Measurements from ENCODE around the gene THSD1. TPM values are rescaled to one million over a fixed set of nuclear protein-coding genes. Genes with fewer than 3 reads are reported as not detected.
"Not testable (repeated sequence)": the region's sequence is repeated elsewhere in the genome, so short reads cannot be mapped to it uniquely, and the experiment has no call there.

The THSD1 gene
- total RNA-seq, 4 donors from 2014 or later: 3.6 to 4.9 (median 4.5) TPM

DNA sequence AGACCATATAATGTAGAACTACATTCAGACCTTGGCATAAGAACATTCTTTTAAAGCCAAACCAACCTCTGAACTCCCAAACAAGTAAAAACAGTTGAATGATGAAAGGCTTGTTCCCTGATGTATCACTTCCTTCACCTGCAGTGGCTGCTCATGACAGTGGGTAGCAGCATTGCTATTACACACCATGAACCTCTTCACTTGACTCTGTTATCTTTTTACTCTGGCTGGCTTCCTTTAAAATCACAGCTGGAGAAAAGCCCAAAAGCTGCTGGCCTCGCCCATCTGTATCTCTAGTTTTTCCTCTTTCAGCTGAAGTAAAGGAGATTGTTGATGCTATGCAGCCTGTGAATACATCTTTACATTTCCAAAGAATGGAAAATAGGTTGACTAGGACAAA is 22.6 kb downstream of the THSD1 start:
- H3K4me3 ChIP-seq: no peak overlapping the region
- H3K27me3 ChIP-seq: no peaks in the 10 kb centered on the region
- no peaks in the 10 kb centered on the region for H3K9me3 ChIP-seq
- ATAC-seq (no peak), DNase-seq (no peak)
- intact Hi-C loops (cut with DNase I; ENCODE audit: low total_unique reads) (no loop called here), in situ Hi-C loops (cut with MboI; ENCODE audit: low sequenced_read_pairs in 4 of 4) (no loop called here)
- no peaks in the 10 kb centered on the region for H3K4me1 ChIP-seq
- no peak overlapping the region for H3K27ac ChIP-seq
- H3K36me3 ChIP-seq: no peaks in the 10 kb centered on the region
- no peak for TF ChIP-seq POLR2A (IDR thresholded peaks at IDR 0.05)
- TF ChIP-seq, protein P1, sequence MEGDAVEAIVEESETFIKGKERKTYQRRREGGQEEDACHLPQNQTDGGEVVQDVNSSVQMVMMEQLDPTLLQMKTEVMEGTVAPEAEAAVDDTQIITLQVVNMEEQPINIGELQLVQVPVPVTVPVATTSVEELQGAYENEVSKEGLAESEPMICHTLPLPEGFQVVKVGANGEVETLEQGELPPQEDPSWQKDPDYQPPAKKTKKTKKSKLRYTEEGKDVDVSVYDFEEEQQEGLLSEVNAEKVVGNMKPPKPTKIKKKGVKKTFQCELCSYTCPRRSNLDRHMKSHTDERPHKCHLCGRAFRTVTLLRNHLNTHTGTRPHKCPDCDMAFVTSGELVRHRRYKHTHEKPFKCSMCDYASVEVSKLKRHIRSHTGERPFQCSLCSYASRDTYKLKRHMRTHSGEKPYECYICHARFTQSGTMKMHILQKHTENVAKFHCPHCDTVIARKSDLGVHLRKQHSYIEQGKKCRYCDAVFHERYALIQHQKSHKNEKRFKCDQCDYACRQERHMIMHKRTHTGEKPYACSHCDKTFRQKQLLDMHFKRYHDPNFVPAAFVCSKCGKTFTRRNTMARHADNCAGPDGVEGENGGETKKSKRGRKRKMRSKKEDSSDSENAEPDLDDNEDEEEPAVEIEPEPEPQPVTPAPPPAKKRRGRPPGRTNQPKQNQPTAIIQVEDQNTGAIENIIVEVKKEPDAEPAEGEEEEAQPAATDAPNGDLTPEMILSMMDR (IDR thresholded peaks at IDR 0.05 in 4 of 5, conservative IDR thresholded peaks at IDR 0.05 in 1 of 5): no peak

DNA sequence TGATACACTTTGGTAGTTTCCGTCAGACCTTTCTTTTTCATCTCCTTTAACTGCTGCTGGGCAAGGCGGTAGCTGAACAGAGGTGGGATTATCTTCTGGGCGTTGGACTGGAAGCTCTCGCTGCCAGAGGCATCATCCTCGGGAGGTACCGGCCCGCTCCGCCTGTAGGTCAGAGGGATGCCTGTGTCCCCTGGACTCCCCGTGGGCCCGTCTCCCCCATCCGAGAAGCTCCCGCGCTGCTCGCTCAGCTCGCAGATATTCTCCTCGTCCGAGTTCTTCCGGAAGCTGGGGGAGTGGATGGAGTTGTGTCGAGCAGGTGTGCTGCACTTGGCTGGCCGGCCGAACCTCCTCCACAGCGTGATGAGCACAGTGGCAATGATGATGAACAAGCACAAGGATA is 27.7 kb downstream of the THSD1 start:
- Histone ChIP-seq H3K9me3 (no peaks in the 10 kb centered on the region), H3K4me1 (no peaks in the 10 kb centered on the region), H3K27ac (no peak overlapping the region), H3K36me3 (no peaks in the 10 kb centered on the region), H3K4me3 (no peak overlapping the region), H3K27me3 (no peaks in the 10 kb centered on the region)
- in situ Hi-C loops (cut with MboI; ENCODE audit: low sequenced_read_pairs in 4 of 4): no loop called here
- no peak for DNase-seq
- TF ChIP-seq POLR2A (IDR thresholded peaks at IDR 0.05): no peak
- TF ChIP-seq, protein P1 (IDR thresholded peaks at IDR 0.05 in 4 of 5, conservative IDR thresholded peaks at IDR 0.05 in 1 of 5): no peak
- intact Hi-C loops (cut with DNase I; ENCODE audit: low total_unique reads): no loop called here
- ATAC-seq: no peak

GRCh38 chr13:52377898-52378297 is 28.1 kb downstream of the THSD1 start:
- Histone ChIP-seq H3K4me1 (no peaks in the 10 kb centered on the region), H3K27ac (no peak overlapping the region), H3K4me3 (no peak overlapping the region), H3K27me3 (no peaks in the 10 kb centered on the region), H3K9me3 (no peaks in the 10 kb centered on the region), H3K36me3 (no peaks in the 10 kb centered on the region)
- ATAC-seq (no peak), DNase-seq (no peak)
- in situ Hi-C loops (cut with MboI; ENCODE audit: low sequenced_read_pairs in 4 of 4): no loop called here
- no peak for TF ChIP-seq POLR2A (IDR thresholded peaks at IDR 0.05)
- TF ChIP-seq, protein P1 (IDR thresholded peaks at IDR 0.05 in 4 of 5, conservative IDR thresholded peaks at IDR 0.05 in 1 of 5): no peak
- intact Hi-C loops (cut with DNase I; ENCODE audit: low total_unique reads): no loop called here

GRCh38 chr13:52374873-52375411 is 31.0 kb downstream of the THSD1 start:
- TF ChIP-seq, protein P1 (IDR thresholded peaks at IDR 0.05 in 4 of 5, conservative IDR thresholded peaks at IDR 0.05 in 1 of 5): no peak
- no peak for TF ChIP-seq POLR2A (IDR thresholded peaks at IDR 0.05)
- ATAC-seq: no peak
- Histone ChIP-seq H3K27ac (no peak overlapping the region), H3K27me3 (no peaks in the 10 kb centered on the region), H3K4me3 (no peak overlapping the region), H3K36me3 (no peaks in the 10 kb centered on the region), H3K4me1 (no peaks in the 10 kb centered on the region), H3K9me3 (no peaks in the 10 kb centered on the region)
- intact Hi-C loops (cut with DNase I; ENCODE audit: low total_unique reads) (no loop called here), in situ Hi-C loops (cut with MboI; ENCODE audit: low sequenced_read_pairs in 4 of 4) (no loop called here)
- DNase-seq: no peak

DNA sequence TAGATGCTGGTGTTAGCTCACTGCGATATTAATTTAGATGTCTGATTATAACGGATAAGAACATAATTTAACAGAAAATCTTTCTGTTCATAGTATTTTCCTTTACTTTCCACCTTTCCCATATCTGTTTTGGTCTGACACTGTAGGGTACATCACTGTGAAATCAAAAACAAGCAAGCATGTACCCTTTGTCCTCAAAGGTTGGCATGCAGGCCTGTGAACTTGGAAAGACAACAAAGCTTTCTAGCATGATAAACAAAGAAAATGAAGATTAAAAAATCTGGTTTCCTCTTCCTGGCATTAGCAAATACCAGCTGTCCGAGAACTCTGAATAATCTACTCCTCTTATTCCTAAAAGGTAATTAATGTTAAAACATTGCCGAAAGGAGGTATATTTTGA is 31.6 kb downstream of the THSD1 start:
- Histone ChIP-seq H3K9me3 (no peaks in the 10 kb centered on the region), H3K27me3 (no peaks in the 10 kb centered on the region), H3K27ac (no peak overlapping the region), H3K4me3 (no peak overlapping the region), H3K36me3 (no peaks in the 10 kb centered on the region), H3K4me1 (no peaks in the 10 kb centered on the region)
- DNase-seq (no peak), ATAC-seq (no peak)
- in situ Hi-C loops (cut with MboI; ENCODE audit: low sequenced_read_pairs in 4 of 4): no loop called here
- intact Hi-C loops (cut with DNase I; ENCODE audit: low total_unique reads): no loop called here
- TF ChIP-seq, protein P1 (IDR thresholded peaks at IDR 0.05 in 4 of 5, conservative IDR thresholded peaks at IDR 0.05 in 1 of 5): no peak

DNA sequence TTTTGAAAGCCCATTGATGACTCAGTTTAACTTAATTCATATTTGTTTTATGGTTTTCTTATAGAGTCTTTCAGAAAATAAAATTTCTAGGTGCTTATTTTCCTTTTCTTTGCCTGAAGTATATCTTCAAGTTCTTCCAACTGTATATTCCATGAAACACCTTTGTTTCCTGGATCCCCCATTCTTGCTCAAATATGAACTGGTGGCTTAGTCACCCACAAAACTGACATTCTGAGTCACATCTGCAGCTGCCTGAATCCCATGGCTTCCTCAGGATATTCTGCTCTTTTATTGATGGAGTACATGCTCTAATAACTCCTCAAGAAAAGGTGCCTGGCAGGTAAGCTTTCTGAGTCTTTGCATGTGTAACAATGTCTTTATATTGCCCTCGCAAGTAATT is 32.7 kb downstream of the THSD1 start:
- ATAC-seq; H3K9me3 ChIP-seq; DNase-seq; H3K4me3 ChIP-seq; H3K27me3 ChIP-seq; in situ Hi-C loops (cut with MboI; ENCODE audit: low sequenced_read_pairs in 4 of 4); intact Hi-C loops (cut with DNase I; ENCODE audit: low total_unique reads); H3K27ac ChIP-seq; H3K4me1 ChIP-seq; H3K36me3 ChIP-seq: not testable (repeated sequence)
